Thyroid gland (tissue), 4 donors: Measurements from ENCODE around the gene CCDC192. TPM values are rescaled to one million over a fixed set of nuclear protein-coding genes. Genes with fewer than 3 reads are reported as not detected.

Experiments used
- DNase-seq, 2 donors: peaks; one replicate each; pipeline ENCODE4 v3.0.0-alpha.2; 2019
- H3K27ac ChIP-seq, 3 donors: fragments of 200-600 bp; sonication (generic); 1 replicate in 2 of 3; 2 replicates in 1 of 3; pipeline ENCODE4 v1.5.1; 2016 to 2019; ENCODE audit warnings: mild to moderate bottlenecking in 1 of 3, moderate library complexity in 1 of 3
- H3K27me3 ChIP-seq: fragments of 200-600 bp; sonication (generic); one replicate; pipeline ENCODE4 v1.5.1; 2019
- H3K36me3 ChIP-seq, 2 donors: fragments of 200-600 bp; sonication (generic); one replicate each; pipeline ENCODE4 v1.5.1; 2016 to 2019
- H3K4me1 ChIP-seq, 2 donors: fragments of 200-600 bp; sonication (generic); one replicate each; pipeline ENCODE4 v1.5.1; 2017 to 2019
- H3K4me3 ChIP-seq, 3 donors: fragments of 200-600 bp; sonication (generic); replicated peaks in 1 of 3; 1 replicate in 2 of 3; 2 replicates in 1 of 3; pipeline ENCODE4 v1.5.1; 2016; ENCODE audit warnings: mild to moderate bottlenecking in 1 of 3
- H3K9me3 ChIP-seq: fragments of 200-600 bp; sonication (generic); one replicate; pipeline ENCODE4 v1.5.1; 2017
- POLR2A ChIP-seq, 2 donors: fragments of 450-650 bp; IDR thresholded peaks; one replicate each; pipeline ENCODE4 v1.6.1; 2017; ENCODE audit warnings: antibody characterized with exemption in 2 of 2, mild to moderate bottlenecking in 2 of 2, moderate library complexity in 1 of 2
- WGBS, 2 donors: methylation state at CpG; one replicate each; pipeline ENCODE4 v1.1.5; 2017; 5-methylcytosine and 5-hydroxymethylcytosine counted together
- intact Hi-C: fragments of 100-400 bp; cut with DNase I; formaldehyde crosslinking; loops from one replicate; pipeline ENCODE4 v1.15.1; 2023
- total RNA-seq, 4 donors: library from RNA; depleted of rRNA; stranded (reverse); fragments of >200 nt; gene quantifications; one replicate each; pipeline ENCODE4 v1.2.3, GENCODE V29; 2016
- TF ChIP-seq, protein P1 (sequence below), 6 experiments: fragments of 200-600 bp in 3 of 6; fragments of 450-650 bp in 3 of 6; sonication (generic) in 3 of 6; IDR thresholded peaks; one replicate each; pipeline ENCODE4 v1.5.1; 2016 to 2019; ENCODE audit warnings: antibody characterized with exemption in 6 of 6, mild to moderate bottlenecking in 2 of 6, inconsistent platforms in 1 of 6, moderate library complexity in 1 of 6

The CCDC192 gene
- total RNA-seq, 4 donors from 2014 or later = 1.3 TPM; not detected in 3

DNA sequence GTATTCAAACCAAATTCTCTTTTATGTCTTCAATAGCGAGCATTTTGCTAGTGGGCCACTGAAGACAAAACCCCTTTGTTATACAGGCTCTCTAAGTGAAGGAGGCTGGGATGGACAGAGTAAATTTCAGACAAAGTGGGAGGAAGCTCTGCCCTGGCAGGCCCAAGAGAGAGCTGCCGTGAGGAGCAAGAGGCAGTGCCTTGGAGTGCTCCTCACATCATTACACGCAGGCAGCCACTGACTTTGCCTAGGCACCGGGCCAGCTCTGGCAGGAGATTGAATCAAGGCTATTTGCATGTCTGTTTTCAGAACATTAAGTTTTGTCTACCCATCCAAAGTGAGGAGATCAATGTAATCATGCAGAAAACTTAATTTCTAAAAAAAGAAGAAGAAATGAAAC lies 167.7 kb downstream of the CCDC192 start:
- Histone ChIP-seq H3K27me3 (no peaks in the 10 kb centered on the region), H3K27ac (no peak overlapping the region)
- intact Hi-C loops = loop anchor here (10.0 kb wide), 1 partner anchor 334 kb away; no protein-coding TSS in a partner anchor

DNA sequence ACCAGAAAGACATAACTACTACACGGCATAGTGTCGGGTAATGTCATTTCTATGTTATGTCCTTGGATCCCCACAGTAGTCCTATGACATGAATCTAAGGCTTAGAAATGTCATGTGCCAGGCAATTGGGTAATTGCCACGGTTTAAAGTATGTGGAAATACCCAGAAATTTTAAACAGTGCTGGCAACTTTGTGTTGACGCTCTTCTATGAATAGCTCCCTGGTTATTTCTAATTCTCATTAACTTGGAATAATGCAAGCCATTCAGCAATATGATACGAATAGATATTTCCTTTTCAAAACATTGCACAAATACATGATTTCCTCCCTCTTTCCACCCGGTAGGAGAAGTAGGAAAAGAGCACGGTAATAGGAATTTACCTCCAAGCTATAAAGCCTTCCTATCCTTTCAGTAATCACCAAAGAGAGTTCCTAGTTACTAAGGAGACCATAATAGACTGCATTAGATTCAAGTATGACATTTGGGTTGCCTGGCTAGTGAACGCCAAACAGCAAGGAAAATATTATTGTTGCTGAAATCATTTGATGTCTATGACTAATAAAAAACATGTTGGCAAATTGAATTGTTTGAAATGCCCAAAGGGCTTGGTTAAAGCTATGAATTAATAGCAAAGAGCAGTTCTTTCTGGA lies 168.4 kb downstream of the CCDC192 start:
- peaks cover 0 to 11% of the 10 kb centered on the region in 2 donors for H3K4me1 ChIP-seq
- no peak overlapping the region for H3K4me3 ChIP-seq
- TF ChIP-seq, protein P1, sequence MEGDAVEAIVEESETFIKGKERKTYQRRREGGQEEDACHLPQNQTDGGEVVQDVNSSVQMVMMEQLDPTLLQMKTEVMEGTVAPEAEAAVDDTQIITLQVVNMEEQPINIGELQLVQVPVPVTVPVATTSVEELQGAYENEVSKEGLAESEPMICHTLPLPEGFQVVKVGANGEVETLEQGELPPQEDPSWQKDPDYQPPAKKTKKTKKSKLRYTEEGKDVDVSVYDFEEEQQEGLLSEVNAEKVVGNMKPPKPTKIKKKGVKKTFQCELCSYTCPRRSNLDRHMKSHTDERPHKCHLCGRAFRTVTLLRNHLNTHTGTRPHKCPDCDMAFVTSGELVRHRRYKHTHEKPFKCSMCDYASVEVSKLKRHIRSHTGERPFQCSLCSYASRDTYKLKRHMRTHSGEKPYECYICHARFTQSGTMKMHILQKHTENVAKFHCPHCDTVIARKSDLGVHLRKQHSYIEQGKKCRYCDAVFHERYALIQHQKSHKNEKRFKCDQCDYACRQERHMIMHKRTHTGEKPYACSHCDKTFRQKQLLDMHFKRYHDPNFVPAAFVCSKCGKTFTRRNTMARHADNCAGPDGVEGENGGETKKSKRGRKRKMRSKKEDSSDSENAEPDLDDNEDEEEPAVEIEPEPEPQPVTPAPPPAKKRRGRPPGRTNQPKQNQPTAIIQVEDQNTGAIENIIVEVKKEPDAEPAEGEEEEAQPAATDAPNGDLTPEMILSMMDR (IDR thresholded peaks at IDR 0.05) = no peak
- TF ChIP-seq POLR2A (IDR thresholded peaks at IDR 0.05) = no peak
- H3K27me3 ChIP-seq = no peaks in the 10 kb centered on the region
- intact Hi-C loops = loop anchor here (10.0 kb wide), 1 partner anchor 333 kb away; no protein-coding TSS in a partner anchor
- no peaks in the 10 kb centered on the region for H3K9me3 ChIP-seq
- H3K36me3 ChIP-seq = no peaks in the 10 kb centered on the region
- no peak for DNase-seq
- H3K27ac ChIP-seq = no peak overlapping the region
- 64 to 68% methylated on average over 8 of the region's 8 CpGs for WGBS, 2 donors

More for the DNA sequence above, 167.7 kb downstream of the CCDC192 start:
- no peaks in the 10 kb centered on the region for H3K9me3 ChIP-seq
- TF ChIP-seq POLR2A (IDR thresholded peaks at IDR 0.05) = no peak
- TF ChIP-seq, protein P1 (IDR thresholded peaks at IDR 0.05) = no peak
- DNase-seq = peak; percentile 72 to 85
- H3K36me3 ChIP-seq = no peaks in the 10 kb centered on the region
- peaks cover 0 to 11% of the 10 kb centered on the region in 2 donors for H3K4me1 ChIP-seq
- 33 to 35% methylated on average over 4 of the region's 4 CpGs for WGBS, 2 donors
- no peak overlapping the region for H3K4me3 ChIP-seq

DNA sequence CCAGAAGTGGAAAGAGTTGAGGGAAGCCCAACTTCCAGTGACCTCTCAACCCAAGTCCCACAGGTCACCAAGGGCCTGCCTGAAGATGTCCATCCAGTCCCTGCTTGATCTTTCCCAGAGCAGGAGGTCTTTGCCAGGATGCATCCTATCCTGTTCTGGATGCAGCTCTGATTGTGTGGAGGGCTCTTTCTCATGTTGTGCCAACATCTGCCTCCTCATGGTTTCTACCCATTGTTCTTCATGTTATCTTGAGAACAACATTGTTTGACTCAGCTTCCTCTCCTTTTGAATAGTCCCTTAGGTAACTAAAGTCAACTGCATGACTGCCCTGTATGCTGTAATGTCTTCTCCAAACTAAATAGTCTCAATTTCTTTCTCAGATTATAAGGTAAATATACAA lies 169.3 kb downstream of the CCDC192 start:
- TF ChIP-seq POLR2A (IDR thresholded peaks at IDR 0.05) = no peak
- TF ChIP-seq, protein P1 (IDR thresholded peaks at IDR 0.05) = no peak
- H3K9me3 ChIP-seq = no peaks in the 10 kb centered on the region
- H3K4me3 ChIP-seq = no peak overlapping the region
- DNase-seq = no peak
- H3K27ac ChIP-seq = no peak overlapping the region
- H3K27me3 ChIP-seq = no peaks in the 10 kb centered on the region
- intact Hi-C loops = loop anchor here (10.0 kb wide), 1 partner anchor 332 kb away; no protein-coding TSS in a partner anchor
- no peaks in the 10 kb centered on the region for H3K36me3 ChIP-seq
- peaks cover 0 to 11% of the 10 kb centered on the region in 2 donors for H3K4me1 ChIP-seq

DNA sequence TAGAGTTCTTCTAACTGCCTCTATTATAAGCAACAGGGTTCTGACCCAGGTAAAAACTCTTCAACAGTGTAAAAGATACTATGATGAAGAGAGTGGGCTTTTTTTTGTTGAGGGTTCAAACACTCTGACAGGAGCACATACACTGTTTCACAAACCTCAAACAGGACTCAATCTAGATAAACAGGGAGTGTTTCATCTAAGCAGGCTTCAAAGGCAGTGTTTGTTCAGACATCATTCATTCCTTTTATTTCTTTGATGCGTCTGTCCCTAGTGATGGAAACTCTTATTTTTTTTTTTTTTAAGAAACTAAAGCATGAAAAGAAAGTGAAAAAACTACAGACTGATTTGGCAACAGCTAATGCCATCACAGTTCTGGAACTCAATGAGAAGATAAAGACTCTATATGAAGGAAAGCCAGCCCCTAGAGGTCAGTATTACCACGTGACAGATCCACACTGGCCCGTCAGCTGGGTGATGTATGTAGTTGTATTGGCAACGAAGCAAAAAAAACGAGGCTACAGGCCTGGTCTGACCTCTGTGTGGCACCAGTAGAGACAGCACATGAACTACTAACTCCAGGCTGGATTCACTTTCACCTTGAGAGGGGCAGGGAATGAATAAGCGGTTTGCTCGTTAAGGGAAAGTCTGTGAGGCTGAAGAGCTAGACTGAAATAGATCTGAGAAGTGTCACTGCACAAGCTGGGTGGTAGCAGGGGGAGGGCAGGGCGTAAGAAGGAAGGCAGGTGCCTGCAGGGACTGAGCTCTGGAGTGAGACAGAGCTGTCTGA lies 172.2 kb downstream of the CCDC192 start:
- DNase-seq = peak; percentile 39 to 56
- 25 to 32% methylated on average over 8 of the region's 8 CpGs for WGBS, 2 donors
- H3K4me1 ChIP-seq = peaks cover 0 to 11% of the 10 kb centered on the region in 2 donors
- H3K27me3 ChIP-seq = no peaks in the 10 kb centered on the region
- no peaks in the 10 kb centered on the region for H3K36me3 ChIP-seq
- H3K9me3 ChIP-seq = no peaks in the 10 kb centered on the region
- H3K4me3 ChIP-seq = no peak overlapping the region
- H3K27ac ChIP-seq = no peak overlapping the region
- intact Hi-C loops = loop anchor here (10.0 kb wide), 1 partner anchor 329 kb away; no protein-coding TSS in a partner anchor
- no peak for TF ChIP-seq POLR2A (IDR thresholded peaks at IDR 0.05)
- TF ChIP-seq, protein P1 (IDR thresholded peaks at IDR 0.05) = peak in 3 of 6 experiments; percentile 13 to 35 (median 30)
